HG03039 (cell line): ENCODE results near the gene CKS1B.

Experiments
- ATAC-seq: cut with Tn5 transposase; IDR thresholded peaks from one replicate; pipeline ENCODE4 v1.9.1; 2021; ENCODE audit warnings: mild to moderate bottlenecking, moderate library complexity; ENCODE audit not compliant: unreplicated experiment

The CKS1B gene

DNA sequence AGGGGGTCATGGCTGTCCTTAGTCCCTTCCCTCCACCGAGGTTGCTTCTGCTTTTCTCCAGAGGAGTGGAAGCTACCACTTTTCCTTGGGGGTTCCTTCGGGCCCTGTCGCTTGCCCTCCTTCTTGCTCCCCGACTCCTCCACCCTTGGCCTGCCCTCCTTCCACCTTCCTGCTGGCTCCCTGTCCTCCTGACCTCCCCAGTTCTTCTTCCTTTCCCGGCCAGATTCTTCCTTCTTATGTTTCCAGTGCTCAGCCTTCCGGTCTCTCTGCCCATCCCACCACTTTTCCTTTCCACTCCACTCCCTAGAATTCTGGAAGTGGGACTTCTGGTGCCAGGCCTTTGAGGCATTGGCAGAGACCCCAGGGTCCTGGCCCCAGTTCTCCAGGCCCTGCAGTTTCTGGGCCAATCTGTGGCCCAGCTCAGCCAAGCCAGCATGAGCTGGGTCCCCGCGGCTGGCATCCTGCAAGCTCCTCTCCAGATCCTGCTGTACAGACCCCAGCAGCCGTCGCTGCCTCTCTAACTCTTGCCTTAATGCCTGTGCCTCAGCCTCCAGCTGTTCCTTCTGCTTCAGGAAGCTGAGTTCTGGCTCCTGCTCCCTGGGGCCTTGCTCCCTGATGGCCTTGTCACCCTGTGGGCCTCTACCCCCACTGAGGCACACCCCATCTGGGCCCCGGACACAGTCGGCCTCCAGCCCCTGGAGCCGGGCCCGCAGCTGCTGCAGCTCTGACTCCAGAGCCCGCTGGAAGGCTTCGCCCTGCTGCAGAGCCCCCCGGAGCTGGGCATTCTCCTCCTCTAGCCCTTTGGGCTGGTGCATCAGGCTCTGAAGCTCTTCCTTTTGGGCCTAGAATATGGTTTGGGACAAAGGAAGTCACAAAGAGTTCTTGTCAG, 28.3 kb upstream of the CKS1B start:
- no peak for ATAC-seq

- ATAC-seq: no peak
These were observed 26.4 kb upstream of the CKS1B start for GRCh38 chr1:154948079-154948478.

GRCh38 chr1:154951901-154952657, 22.4 kb upstream of the CKS1B start:
- ATAC-seq: no peak

DNA sequence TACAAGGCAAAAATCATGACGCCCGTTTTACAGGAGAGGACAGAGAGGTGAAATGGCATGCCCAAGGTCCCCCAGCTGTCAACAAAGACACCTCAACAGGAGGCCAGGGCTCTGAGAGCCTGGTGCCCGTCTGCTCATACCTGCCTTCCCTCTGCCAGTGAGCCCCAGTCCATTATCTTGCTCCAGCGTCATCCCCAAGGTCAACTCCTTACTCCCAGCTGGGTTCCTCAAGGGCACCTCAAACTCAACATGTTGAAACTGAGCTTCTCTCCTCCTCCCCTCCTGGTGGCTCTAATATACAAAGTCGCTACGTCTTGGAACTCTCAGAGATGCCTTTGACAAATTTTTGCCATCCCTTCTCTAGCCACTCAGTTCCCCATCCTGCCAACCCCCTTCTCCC, 21.8 kb upstream of the CKS1B start:
- no peak for ATAC-seq

DNA sequence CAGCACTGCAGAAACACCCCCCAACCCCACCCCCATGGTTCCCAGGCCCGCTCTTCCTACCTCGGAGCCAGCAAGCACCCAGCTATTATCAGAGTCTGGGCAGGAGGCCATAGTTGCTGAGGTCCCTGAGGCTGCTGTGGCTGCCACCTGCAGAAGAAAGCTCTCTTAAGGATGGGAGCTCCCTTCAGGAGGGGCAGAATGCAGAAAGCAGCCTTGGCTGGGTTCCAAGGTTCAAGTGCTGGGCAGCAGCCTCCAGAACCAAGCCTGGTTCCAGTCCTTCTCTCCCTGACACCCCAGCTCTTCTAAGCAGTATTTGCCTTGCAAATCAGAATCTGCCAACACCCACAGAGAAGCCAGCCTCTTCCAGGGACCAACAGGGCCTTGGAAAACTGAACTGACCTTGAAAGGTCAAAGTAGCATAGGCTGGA, 20.9 kb upstream of the CKS1B start:
- no peak for ATAC-seq

DNA sequence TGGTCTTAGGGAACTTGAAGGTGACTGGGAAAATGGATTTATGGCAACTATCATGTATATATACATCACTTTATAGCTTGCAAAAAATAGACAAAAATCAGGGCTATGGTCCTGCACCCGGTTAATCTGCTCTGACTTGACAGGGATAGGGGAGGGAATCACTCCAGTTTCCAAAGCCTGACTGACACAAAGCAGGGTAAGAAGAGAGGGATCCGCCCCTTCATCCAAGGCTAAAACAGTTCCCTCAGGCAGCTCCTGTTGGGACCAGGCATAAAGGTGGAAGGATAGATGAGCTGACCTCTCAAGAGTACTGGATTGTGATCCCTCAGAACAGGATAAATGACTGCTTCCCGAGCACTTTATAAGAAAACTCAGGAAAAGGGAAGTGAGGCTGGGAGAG, 19.9 kb upstream of the CKS1B start:
- ATAC-seq: no peak

- no peak for ATAC-seq
These were observed 19.3 kb upstream of the CKS1B start for GRCh38 chr1:154955039-154955717.

GRCh38 chr1:154955718-154956543, 18.6 kb upstream of the CKS1B start, which contains the start of gene PBXIP1:
PBXIP1 (minus strand) TSS chr1:154956099; CDS start chr1:154953721, 2,378 bp downstream.
- ATAC-seq: peak; percentile 61

GRCh38 chr1:154956544-154956941, 17.9 kb upstream of the CKS1B start:
- no peak for ATAC-seq

- ATAC-seq: no peak
These were observed 17.3 kb upstream of the CKS1B start for GRCh38 chr1:154957091-154957657.

- ATAC-seq: no peak
These were observed 16.4 kb upstream of the CKS1B start for GRCh38 chr1:154958036-154958435.

- ATAC-seq: no peak
These were observed 15.6 kb upstream of the CKS1B start for GRCh38 chr1:154958681-154959425.

DNA sequence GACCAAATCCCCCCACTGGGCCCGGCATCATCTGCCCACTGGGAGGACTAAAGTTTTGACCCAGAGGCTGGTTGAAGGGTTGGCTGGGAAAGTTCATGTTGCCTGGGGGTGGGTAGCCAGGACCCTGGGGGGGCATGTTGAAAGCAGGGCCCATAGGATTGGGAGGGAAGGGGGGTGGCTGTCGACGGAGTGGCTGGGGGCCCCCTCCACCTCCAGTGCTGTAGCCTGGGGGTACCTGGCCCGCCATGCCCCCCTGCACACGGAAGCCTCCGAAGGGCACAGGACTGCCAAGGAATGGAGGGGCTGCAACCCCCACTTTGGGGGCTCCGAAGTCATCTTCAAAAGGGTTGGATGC, 15.1 kb upstream of the CKS1B start:
- ATAC-seq: no peak

DNA sequence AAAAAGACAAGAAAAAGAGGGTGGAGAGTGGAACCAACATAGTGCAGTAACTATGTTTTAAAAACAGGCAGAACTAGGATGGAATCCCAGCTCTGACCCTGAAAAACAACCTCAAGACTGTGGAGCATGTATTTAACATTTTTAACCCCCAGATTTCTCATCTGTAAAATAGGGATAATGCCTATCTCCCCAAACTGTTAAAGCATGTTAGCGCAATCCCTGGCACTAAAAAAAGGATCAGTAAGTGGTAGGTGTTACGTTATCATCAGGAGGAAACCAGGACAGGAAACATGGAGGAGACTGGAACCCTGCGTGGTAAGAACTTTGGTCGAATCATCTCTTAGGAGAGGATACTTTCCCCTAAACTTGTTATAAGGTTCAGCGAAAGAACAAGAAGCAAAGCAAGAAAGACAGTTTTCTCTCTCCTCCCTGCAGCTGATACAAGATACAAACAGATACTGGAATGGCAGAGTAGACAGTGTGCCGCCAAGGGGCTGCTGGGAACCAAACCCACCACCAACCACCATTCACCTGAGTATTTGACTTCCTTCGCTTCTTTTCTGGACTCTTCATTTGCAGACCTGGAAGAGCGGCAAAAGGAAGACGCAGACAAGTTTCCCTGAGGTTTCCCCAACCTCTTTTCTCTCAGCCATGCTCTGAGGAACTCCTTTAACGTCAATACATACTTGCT, 13.9 kb upstream of the CKS1B start:
- ATAC-seq: no peak

GRCh38 chr1:154961207-154962155, 13.0 kb upstream of the CKS1B start, which contains the start of gene PYGO2:
PYGO2 (minus strand) TSS chr1:154961782; CDS start chr1:154961576, 206 bp downstream.
- ATAC-seq: peak; percentile 64

- no peak for ATAC-seq
These were observed 12.2 kb upstream of the CKS1B start for GRCh38 chr1:154962156-154962749.

DNA sequence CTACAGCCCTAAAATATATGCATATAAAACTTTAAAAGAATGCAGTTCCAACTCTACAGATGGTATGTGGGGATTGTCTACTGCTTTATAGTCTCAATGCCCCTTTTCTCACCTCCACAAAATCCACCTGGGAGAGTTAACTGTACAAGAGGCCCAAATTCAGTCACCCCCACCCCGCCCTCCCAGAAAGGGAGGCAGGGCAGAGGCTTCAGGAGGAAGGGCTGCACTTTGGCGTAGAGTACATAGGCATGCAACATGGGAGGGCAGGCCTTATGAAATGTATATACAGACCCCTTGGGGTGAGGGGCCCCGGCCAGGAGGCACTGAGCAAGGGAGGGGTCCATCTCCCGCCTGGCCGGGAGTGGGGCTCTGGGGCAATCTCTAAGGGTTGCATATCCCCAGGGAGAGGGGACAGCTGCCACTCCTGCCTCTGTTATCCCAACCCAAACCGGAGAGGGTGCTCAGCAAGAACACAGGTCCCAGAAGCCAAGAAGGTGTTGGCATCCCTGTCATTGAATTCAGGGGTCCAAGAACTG, 11.6 kb upstream of the CKS1B start:
- no peak for ATAC-seq
